WTC11 (cell line): ENCODE results near the gene RCAN1. TPM values are rescaled to one million over a fixed set of nuclear protein-coding genes. Genes with fewer than 3 reads are reported as not detected.

ENCODE experiments used
- ATAC-seq: fragments of 200-7000 bp; cut with Tn5 transposase; 2 replicates; pipeline ENCODE4 v1.10.0; 2021; ENCODE audit warnings: mild to moderate bottlenecking, moderate library complexity
- CTCF ChIA-PET: fragments of 300-600 bp; sonication (Branson Sonifier 250); formaldehyde crosslinking; loops from one replicate; lab custom pipeline; 2021; ENCODE audit warnings: antibody characterized with exemption; lab: Charles Lee
- POLR2A ChIA-PET: fragments of 350-600 bp; sonication (Branson Sonifier 250); formaldehyde crosslinking; loops from one replicate; lab custom pipeline; 2021; ENCODE audit warnings: antibody characterized with exemption; lab: Charles Lee
- DNase-seq: peaks from one replicate; pipeline ENCODE4 v3.0.0; 2021; ENCODE audit warnings: low spot score
- H3K27ac Mint-ChIP-seq: 2 replicates; pipeline ENCODE4 v1.8.0; 2021; ENCODE audit warnings: mixed read lengths
- H3K27me3 Mint-ChIP-seq: 2 replicates; pipeline ENCODE4 v1.8.0; 2021; ENCODE audit warnings: low read depth, mild to moderate bottlenecking, moderate library complexity, mixed read lengths
- H3K36me3 Mint-ChIP-seq: 2 replicates; pipeline ENCODE4 v1.8.0; 2021; ENCODE audit warnings: mixed read lengths
- H3K4me1 Mint-ChIP-seq: 2 replicates; pipeline ENCODE4 v1.8.0; 2022; ENCODE audit warnings: mixed read lengths
- H3K4me3 Mint-ChIP-seq: 2 replicates; pipeline ENCODE4 v1.8.0; 2021; ENCODE audit warnings: mild to moderate bottlenecking, moderate library complexity, mixed read lengths
- H3K9me3 Mint-ChIP-seq: 2 replicates; pipeline ENCODE4 v1.8.0; 2021; ENCODE audit warnings: mixed read lengths
- AFF4 ChIP-seq: sonication (generic); formaldehyde crosslinking; IDR thresholded peaks from 2 replicates; pipeline ENCODE4 v1.8.1; 2023; ENCODE audit warnings: mild to moderate bottlenecking, missing genetic modification reagents, borderline replicate concordance
- ARID4B ChIP-seq: sonication (generic); formaldehyde crosslinking; IDR thresholded peaks from 2 replicates; pipeline ENCODE4 v1.8.0; 2023; ENCODE audit warnings: missing genetic modification reagents, mild to moderate bottlenecking, borderline replicate concordance
- ATF3 ChIP-seq: sonication (generic); formaldehyde crosslinking; conservative IDR thresholded peaks from 2 replicates; pipeline ENCODE4 v1.8.1; 2022; ENCODE audit warnings: mild to moderate bottlenecking, missing genetic modification reagents
- ATF6 ChIP-seq: sonication (generic); formaldehyde crosslinking; IDR thresholded peaks from 2 replicates; pipeline ENCODE4 v1.8.1; 2023; ENCODE audit warnings: mild to moderate bottlenecking, missing genetic modification reagents
- E2F1 ChIP-seq: sonication (generic); formaldehyde crosslinking; IDR thresholded peaks from 2 replicates; pipeline ENCODE4 v1.8.0; 2022; ENCODE audit warnings: mild to moderate bottlenecking, missing genetic modification reagents
- FOXP1 ChIP-seq: sonication (generic); formaldehyde crosslinking; IDR thresholded peaks from 2 replicates; pipeline ENCODE4 v1.8.0; 2022; ENCODE audit warnings: missing genetic modification reagents, mild to moderate bottlenecking, moderate library complexity, borderline replicate concordance
- FOXP4 ChIP-seq: sonication (generic); formaldehyde crosslinking; IDR thresholded peaks from 2 replicates; pipeline ENCODE4 v1.8.0; 2022; ENCODE audit warnings: mild to moderate bottlenecking, missing genetic modification reagents
- GRHL2 ChIP-seq: fragments of 250-450 bp; sonication (Bioruptor Pico); IDR thresholded peaks from 2 replicates; pipeline ENCODE4 v1.8.0; 2022; ENCODE audit warnings: mild to moderate bottlenecking, moderate library complexity; ENCODE audit not compliant: insufficient replicate concordance, severe bottlenecking
- HMGA2 ChIP-seq: fragments of 250-450 bp; sonication (Bioruptor Pico); IDR thresholded peaks from 2 replicates; pipeline ENCODE4 v1.4.0; 2021; ENCODE audit warnings: mild to moderate bottlenecking, moderate library complexity
- JAZF1 ChIP-seq: fragments of 250-450 bp; sonication (Bioruptor Pico); IDR thresholded peaks from 2 replicates; pipeline ENCODE4 v1.9.0; 2021; ENCODE audit warnings: moderate library complexity, mild to moderate bottlenecking, inconsistent platforms
- MLX ChIP-seq: sonication (generic); formaldehyde crosslinking; IDR thresholded peaks from 2 replicates; pipeline ENCODE4 v1.8.1; 2023; ENCODE audit warnings: mild to moderate bottlenecking, missing genetic modification reagents, moderate library complexity
- MXD4 ChIP-seq: fragments of 250-450 bp; sonication (Bioruptor Pico); IDR thresholded peaks from 2 replicates; pipeline ENCODE4 v1.8.0; 2021; ENCODE audit warnings: mild to moderate bottlenecking, moderate library complexity, borderline replicate concordance
- NFE2L1 ChIP-seq: sonication (generic); formaldehyde crosslinking; IDR thresholded peaks from 2 replicates; pipeline ENCODE4 v1.8.1; 2023; ENCODE audit warnings: missing genetic modification reagents
- NR2C2 ChIP-seq: sonication (generic); formaldehyde crosslinking; IDR thresholded peaks from 2 replicates; pipeline ENCODE4 v1.8.0; 2022; ENCODE audit warnings: mild to moderate bottlenecking, missing genetic modification reagents
- NR3C1 ChIP-seq: sonication (generic); formaldehyde crosslinking; conservative IDR thresholded peaks from 2 replicates; pipeline ENCODE4 v1.8.1; 2023; ENCODE audit warnings: low read depth, mild to moderate bottlenecking, missing genetic modification reagents
- RELA ChIP-seq: sonication (generic); formaldehyde crosslinking; IDR thresholded peaks from 2 replicates; pipeline ENCODE4 v1.8.1; 2022; ENCODE audit warnings: missing genetic modification reagents, mild to moderate bottlenecking, borderline replicate concordance
- TP53 ChIP-seq: sonication (generic); formaldehyde crosslinking; IDR thresholded peaks from 2 replicates; pipeline ENCODE4 v1.8.1; 2023; ENCODE audit warnings: mild to moderate bottlenecking, missing genetic modification reagents
- ZNF219 ChIP-seq: sonication (generic); formaldehyde crosslinking; IDR thresholded peaks from 2 replicates; pipeline ENCODE4 v1.8.0; 2023; ENCODE audit warnings: missing genetic modification reagents, mild to moderate bottlenecking, borderline replicate concordance
- ZNF416 ChIP-seq: fragments of 250-450 bp; sonication (Bioruptor Pico); IDR thresholded peaks from 2 replicates; pipeline ENCODE4 v1.9.0; 2021; ENCODE audit warnings: mild to moderate bottlenecking, inconsistent platforms
- ZNF512 ChIP-seq: sonication (generic); formaldehyde crosslinking; IDR thresholded peaks from 2 replicates; pipeline ENCODE4 v1.8.1; 2022; ENCODE audit warnings: missing genetic modification reagents, borderline replicate concordance
- total RNA-seq: library from RNA; stranded (reverse); gene quantifications from 3 replicates; pipeline ENCODE4 v1.2.3, GENCODE V29; 2021

RCAN1 gene
- total RNA-seq, 1 experiment from 2014 or later, result 5.9 TPM

GRCh38 chr21:34548781-34549376 lies 66.0 kb downstream of the RCAN1 start:
- Mint-ChIP-seq H3K9me3 (peaks cover 23% of the 10 kb centered on the region), H3K36me3 (0 out of 2 replicates have a peak, but pooled peaks cover 4% of the 10 kb centered on the region), H3K27me3 (0 out of 2 replicates have a peak, but pooled peaks cover 6% of the 10 kb centered on the region), H3K4me3 (no peak overlapping the region), H3K4me1 (peaks cover 13% of the 10 kb centered on the region), H3K27ac (no peak overlapping the region)
- DNase-seq, result no peak
- POLR2A ChIA-PET, result no interaction called here
- CTCF ChIA-PET, result no interaction called here
- no peak for TF ChIP-seq GRHL2 (CRISPR knock-in tag)
- TF ChIP-seq ZNF416 (CRISPR knock-in tag), result no peak
- no peak for TF ChIP-seq ATF6 (CRISPR knock-in tag)
- no peak for TF ChIP-seq NR2C2 (CRISPR knock-in tag)
- TF ChIP-seq JAZF1 (CRISPR knock-in tag), result no peak
- no peak for TF ChIP-seq ZNF512 (CRISPR knock-in tag)
- TF ChIP-seq ZNF219, result no peak
- no peak for TF ChIP-seq HMGA2
- no peak for TF ChIP-seq MXD4
- no peak for TF ChIP-seq FOXP1
- TF ChIP-seq RELA (CRISPR knock-in tag), result no peak
- TF ChIP-seq NFE2L1, result no peak
- no peak for TF ChIP-seq ARID4B (CRISPR knock-in tag)
- TF ChIP-seq E2F1 (CRISPR knock-in tag), result no peak
- no peak for TF ChIP-seq ATF3 (CRISPR knock-in tag)
- TF ChIP-seq MLX (CRISPR knock-in tag), result no peak
- TF ChIP-seq NR3C1 (CRISPR knock-in tag), result no peak
- no peak for TF ChIP-seq FOXP4
- TF ChIP-seq TP53 (CRISPR knock-in tag), result no peak
- TF ChIP-seq AFF4 (CRISPR knock-in tag), result no peak
- no peak for ATAC-seq
